Fibroblast of villous mesenchyme (primary cell): ENCODE data around the gene SOD1. TPM values are rescaled to one million over a fixed set of nuclear protein-coding genes. Genes with fewer than 3 reads are reported as not detected.

ENCODE experiments used
- DNase-seq: peaks from one replicate; pipeline ENCODE4 v3.0.0-alpha.2; 2010; ENCODE audit warnings: low read depth
- H3K4me3 ChIP-seq: 2 replicates; pipeline ENCODE4 v1.5.1; 2011; ENCODE audit warnings: low read depth, mild to moderate bottlenecking, low read length
- total RNA-seq: library from RNA; depleted of rRNA; stranded (reverse); fragments of >200 nt; gene quantifications from 2 replicates; pipeline ENCODE4 v1.2.3, GENCODE V29; 2012
- TF ChIP-seq, protein P1 (sequence below): IDR thresholded peaks from 2 replicates; pipeline ENCODE4 v1.5.1; 2012; ENCODE audit warnings: low read depth, mild to moderate bottlenecking, low read length; ENCODE audit not compliant: insufficient read depth

Gene SOD1
- total RNA-seq, 1 donor = 234 TPM

DNA sequence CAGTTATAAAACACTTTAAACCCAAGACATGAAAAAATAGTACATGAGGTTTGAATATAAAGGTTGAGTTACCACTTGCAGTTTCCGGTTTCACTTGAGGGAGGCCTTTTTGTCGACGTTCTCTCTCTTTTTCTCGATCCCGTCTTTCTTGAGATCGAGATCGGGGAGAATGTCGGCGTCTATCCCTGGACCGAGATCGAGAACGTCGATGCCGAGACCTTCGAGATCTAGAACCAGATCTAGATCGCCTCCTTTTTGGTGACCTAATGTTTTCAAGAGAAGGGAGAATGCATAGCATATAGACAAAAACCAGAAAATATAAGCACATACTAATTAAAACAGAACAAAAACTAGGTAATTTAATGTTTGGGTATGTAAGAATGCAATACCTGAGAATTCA lies 33.7 kb downstream of the SOD1 start:
- TF ChIP-seq, protein P1, sequence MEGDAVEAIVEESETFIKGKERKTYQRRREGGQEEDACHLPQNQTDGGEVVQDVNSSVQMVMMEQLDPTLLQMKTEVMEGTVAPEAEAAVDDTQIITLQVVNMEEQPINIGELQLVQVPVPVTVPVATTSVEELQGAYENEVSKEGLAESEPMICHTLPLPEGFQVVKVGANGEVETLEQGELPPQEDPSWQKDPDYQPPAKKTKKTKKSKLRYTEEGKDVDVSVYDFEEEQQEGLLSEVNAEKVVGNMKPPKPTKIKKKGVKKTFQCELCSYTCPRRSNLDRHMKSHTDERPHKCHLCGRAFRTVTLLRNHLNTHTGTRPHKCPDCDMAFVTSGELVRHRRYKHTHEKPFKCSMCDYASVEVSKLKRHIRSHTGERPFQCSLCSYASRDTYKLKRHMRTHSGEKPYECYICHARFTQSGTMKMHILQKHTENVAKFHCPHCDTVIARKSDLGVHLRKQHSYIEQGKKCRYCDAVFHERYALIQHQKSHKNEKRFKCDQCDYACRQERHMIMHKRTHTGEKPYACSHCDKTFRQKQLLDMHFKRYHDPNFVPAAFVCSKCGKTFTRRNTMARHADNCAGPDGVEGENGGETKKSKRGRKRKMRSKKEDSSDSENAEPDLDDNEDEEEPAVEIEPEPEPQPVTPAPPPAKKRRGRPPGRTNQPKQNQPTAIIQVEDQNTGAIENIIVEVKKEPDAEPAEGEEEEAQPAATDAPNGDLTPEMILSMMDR = no peak
- no peak for DNase-seq
- H3K4me3 ChIP-seq = no peak overlapping the region

DNA sequence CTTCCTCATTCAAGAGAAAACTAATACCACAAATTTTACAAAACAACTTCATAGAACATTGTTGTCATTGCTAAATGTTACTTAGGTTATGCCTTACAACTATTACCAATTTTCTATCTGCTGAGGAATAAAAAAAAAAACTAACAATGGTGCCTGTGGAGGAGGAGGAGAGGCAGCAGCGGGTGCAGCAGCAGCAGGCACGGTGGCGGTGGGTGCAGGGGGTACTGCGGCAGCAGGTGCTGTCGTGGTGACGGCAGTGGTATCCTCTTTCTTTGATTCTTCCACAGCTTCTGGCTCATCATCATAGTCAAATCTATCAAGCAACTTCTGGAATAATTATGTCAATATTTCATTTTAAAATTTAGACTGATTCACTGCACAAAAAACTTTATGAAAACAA lies 36.9 kb downstream of the SOD1 start:
- no peak overlapping the region for H3K4me3 ChIP-seq
- DNase-seq = no peak
- TF ChIP-seq, protein P1 = no peak

DNA sequence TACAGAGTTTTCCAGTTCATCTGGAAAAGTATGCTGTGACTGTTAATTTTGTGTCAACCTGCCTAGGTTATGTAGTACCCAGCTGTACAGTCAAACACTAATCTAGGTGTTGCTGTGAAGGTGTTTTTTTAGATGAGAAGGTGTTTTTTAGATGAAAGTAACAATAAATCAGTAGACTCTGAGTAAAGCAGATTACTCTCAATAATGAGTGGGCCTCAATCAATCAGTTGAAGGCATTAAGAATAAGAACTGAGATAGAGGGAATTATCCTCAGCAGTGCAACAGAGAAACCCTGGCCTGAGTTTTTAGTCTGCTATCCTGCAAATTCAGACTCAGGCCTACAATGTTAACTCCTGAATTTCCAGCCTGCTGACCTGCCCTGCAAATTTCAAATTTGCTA lies 39.0 kb downstream of the SOD1 start:
- TF ChIP-seq, protein P1 = no peak
- DNase-seq = no peak
- no peak overlapping the region for H3K4me3 ChIP-seq

DNA sequence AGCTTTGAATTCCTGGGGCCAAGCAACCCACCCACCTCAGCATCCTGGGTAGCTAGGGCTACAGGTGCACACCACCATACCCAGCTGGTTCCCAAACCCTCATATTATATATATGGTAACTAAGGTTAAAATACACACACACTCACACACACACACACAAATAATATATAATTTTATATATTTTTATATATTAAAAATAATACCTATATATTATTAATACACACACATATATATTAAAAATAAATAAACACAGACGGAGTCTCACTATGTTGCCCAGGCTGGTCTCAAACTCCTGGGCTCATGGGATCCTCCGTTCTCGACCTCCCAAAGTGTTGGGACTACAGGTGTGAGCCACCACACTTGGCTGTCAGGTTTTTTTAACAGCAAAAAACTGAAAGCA lies 40.5 kb downstream of the SOD1 start:
- DNase-seq = no peak
- TF ChIP-seq, protein P1 = no peak
- no peak overlapping the region for H3K4me3 ChIP-seq

DNA sequence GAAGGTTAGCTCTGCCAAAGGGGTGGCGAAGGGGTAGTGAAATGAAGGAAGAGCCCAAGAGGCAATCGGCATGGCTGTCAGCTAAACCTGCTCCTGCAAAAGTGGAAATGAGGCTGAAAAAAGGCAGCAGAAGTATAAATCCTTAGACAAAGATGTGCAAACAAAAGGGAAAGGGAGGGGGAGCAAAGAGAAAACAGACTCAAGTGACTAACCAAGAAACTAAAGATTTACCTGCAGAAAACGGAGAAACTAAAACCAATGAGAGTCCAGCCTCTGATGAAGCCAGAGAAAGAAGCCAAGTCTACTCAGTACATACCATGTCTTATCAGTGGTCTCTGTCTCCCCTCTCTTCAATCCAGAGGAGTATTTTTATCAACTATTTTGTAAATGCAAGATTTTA lies 47.1 kb downstream of the SOD1 start:
- DNase-seq = no peak
- H3K4me3 ChIP-seq = no peak overlapping the region
- TF ChIP-seq, protein P1 = no peak

DNA sequence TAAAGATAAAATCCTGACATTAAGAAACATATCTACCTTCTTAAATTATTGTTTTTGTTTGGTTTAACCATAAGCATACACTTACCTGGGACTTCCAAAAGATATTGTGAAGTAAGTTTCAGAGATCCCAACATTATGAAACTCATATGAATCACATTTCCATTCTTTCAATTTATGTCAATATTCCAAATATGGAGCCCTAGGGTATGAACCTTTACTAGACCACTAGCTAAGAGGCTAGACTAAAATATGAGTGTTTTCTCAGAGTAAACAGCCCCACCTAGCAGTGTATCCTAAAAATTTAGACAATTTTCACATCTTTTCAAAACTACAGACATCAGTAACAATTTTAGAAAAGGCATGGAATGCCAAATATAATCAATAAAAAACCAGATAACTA lies 48.0 kb downstream of the SOD1 start:
- TF ChIP-seq, protein P1 = no peak
- H3K4me3 ChIP-seq = no peak overlapping the region
- DNase-seq = no peak

DNA sequence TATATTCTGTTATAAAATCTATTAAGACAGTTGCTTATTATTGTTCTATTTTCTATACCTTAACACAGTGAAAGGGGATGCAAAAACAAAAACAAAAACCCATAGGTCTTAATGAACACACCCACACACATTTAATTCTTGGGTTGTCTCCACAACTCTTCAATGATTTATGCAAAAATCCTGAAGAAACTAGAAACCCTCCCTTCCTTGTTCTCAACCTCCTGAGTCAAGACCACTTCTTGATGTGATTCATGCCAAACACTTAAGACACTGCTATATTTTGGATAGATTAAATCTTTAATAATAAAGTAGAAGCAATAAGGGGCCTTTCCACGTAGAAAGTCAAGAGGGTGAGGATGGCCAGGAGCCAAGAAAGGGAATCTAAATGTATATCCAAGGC lies 49.0 kb downstream of the SOD1 start:
- H3K4me3 ChIP-seq = no peak overlapping the region
- DNase-seq = no peak
- TF ChIP-seq, protein P1 = no peak
